ENCODE results near the gene TMEM132C. TPM values are rescaled to one million over a fixed set of nuclear protein-coding genes. Genes with fewer than 3 reads are reported as not detected.

Gene TMEM132C
- total RNA-seq, 8 experiments from 2014 or later: 0.21 to 21.1 (median 2.3) TPM; not detected in 1

DNA sequence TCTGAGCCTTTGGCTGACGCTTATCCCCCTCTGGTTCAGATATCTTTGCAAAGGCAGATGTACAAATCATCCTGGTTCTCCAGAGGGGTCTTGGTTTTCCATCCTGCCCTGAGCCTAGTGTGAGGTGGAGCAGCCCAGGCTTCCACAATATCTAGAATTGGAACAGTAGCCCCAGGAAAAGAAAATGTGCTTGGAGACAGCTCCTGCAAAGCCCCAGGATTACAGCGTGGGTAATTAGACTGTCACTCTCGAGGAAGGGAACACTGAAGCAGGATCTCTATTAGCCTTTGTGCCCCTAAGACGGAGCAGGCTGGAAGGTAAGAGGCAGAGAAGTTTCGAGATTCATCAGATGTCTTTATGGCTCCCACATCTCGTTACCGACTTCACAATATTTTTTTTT is 59.4 kb downstream of the TMEM132C start:
- no peaks in the 10 kb centered on the region for H3K4me1 ChIP-seq (replicated peaks in 1 of 2)
- WGBS, 10 experiments: 0 to 47% (median 40%) methylated on average over 2 to 7 of the region's 7 CpGs; no CpG with 5 or more reads in 2 of the 10 experiments
- in situ Hi-C loops (cut with MboI; ENCODE audit: low pct_unique_long_range_greater_than_20kb in 2 of 9, low sequenced_read_pairs in 9 of 9, unreplicated experiment in 9 of 9): no loop called here
- H3K4me3 ChIP-seq: no peak overlapping the region
- ATAC-seq (replicated peaks in 6 of 8): peak in 1 of 8 experiments; percentile 18
- no peak overlapping the region for H3K27ac ChIP-seq

DNA sequence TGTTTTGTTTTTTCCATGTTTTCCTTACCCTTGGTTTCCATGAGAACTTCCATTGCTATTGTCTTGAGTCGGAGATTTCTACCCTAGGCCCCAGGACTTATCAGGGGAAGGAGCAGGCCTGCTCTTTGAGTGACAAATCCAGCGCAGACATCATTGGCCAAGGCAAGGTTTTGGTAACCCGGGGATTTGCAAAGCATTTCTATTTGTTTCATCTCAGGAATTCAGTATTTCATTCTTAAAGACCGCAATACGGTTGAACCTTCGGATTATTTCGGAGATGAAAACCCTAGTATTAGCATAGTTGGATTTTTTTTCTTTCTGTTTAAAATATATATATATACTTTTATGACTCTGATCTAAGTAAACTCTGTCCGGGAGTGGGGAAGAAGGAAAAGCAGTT is 62.0 kb downstream of the TMEM132C start:
- 0 to 100% (median 69%) methylated on average over 1 to 8 of the region's 8 CpGs; no CpG with 5 or more reads in 1 of the 10 experiments for WGBS, 10 experiments
- no peaks in the 10 kb centered on the region for H3K4me1 ChIP-seq (replicated peaks in 1 of 2)
- in situ Hi-C loops (cut with MboI; ENCODE audit: low pct_unique_long_range_greater_than_20kb in 2 of 9, low sequenced_read_pairs in 9 of 9, unreplicated experiment in 9 of 9): no loop called here
- H3K27ac ChIP-seq: no peak overlapping the region
- ATAC-seq (replicated peaks in 6 of 8): peak in 1 of 8 experiments; percentile 43
- H3K4me3 ChIP-seq: no peak overlapping the region

DNA sequence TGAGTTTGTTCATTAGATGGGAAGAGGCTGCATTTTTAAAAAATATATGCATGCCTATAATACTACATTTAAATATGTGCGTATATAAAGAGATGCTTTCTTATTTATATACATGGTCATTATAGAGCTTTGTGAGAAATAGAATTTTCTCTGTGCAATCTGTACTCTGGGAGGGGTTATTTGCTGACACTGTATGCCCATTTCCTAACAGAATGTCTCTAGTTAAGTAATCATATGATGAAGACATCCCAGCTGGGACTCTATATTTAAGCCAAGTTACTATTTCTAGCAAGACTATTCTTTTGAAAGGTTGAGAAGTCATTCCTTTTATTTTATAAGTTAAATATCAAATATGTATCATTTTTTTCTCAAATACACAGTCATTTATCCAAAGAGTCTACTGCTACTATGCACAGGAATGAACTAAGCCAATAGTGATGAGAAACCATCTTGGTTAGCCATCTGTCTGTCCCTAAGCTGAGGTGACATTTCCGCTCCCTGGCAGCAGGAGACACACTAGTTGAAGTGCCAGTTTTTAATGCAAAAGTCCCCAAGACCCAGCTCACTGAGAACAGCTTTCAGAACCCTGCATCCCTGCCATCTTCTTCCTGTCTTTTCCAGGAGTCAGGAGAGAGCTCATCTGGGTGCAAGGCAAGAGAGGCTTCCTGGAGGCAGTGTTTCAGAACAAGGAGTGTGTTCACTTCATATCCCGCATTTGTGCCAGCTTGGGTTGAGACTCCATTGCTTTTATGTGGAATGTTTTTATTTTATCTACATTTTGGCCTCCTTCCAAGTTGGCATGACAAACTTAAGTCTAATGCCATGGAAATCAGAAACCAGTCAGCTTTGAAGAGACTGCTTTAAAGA is 69.5 kb downstream of the TMEM132C start:
- ATAC-seq (replicated peaks in 6 of 8): peak in 1 of 8 experiments; percentile 84
- Histone ChIP-seq H3K4me1 (replicated peaks in 1 of 2) (peaks cover 0 to 2% of the 10 kb centered on the region in 2 donors), H3K27ac (no peak overlapping the region), H3K4me3 (no peak overlapping the region)
- WGBS, 10 experiments: 0 to 100% (median 58%) methylated on average over 1 to 3 of the region's 3 CpGs
- in situ Hi-C loops (cut with MboI; ENCODE audit: low pct_unique_long_range_greater_than_20kb in 2 of 9, low sequenced_read_pairs in 9 of 9, unreplicated experiment in 9 of 9): no loop called here

DNA sequence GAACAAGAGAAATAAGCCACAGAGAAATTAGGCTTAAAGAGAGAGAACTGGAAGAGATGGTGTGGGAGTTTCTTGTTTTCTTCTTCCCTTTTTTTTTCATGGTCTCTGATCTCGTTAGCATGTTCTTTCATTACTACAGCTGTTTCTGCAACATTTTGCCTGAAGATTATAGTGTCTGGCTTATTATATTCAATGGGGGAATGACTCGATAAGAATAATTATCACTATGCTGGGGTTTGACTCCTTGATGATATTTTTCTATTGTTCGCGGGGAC is 70.0 kb downstream of the TMEM132C start:
- no peak for ATAC-seq (replicated peaks in 6 of 8)
- H3K4me1 ChIP-seq (replicated peaks in 1 of 2): peaks cover 0 to 2% of the 10 kb centered on the region in 2 donors
- peak overlapping the region in 1 of 5 donors; percentile 3 for H3K4me3 ChIP-seq
- H3K27ac ChIP-seq: no peak overlapping the region
- WGBS, 10 experiments: 0 to 88% (median 29%) methylated on average over 1 to 4 of the region's 4 CpGs; no CpG with 5 or more reads in 1 of the 10 experiments
- in situ Hi-C loops (cut with MboI; ENCODE audit: low pct_unique_long_range_greater_than_20kb in 2 of 9, low sequenced_read_pairs in 9 of 9, unreplicated experiment in 9 of 9): no loop called here

DNA sequence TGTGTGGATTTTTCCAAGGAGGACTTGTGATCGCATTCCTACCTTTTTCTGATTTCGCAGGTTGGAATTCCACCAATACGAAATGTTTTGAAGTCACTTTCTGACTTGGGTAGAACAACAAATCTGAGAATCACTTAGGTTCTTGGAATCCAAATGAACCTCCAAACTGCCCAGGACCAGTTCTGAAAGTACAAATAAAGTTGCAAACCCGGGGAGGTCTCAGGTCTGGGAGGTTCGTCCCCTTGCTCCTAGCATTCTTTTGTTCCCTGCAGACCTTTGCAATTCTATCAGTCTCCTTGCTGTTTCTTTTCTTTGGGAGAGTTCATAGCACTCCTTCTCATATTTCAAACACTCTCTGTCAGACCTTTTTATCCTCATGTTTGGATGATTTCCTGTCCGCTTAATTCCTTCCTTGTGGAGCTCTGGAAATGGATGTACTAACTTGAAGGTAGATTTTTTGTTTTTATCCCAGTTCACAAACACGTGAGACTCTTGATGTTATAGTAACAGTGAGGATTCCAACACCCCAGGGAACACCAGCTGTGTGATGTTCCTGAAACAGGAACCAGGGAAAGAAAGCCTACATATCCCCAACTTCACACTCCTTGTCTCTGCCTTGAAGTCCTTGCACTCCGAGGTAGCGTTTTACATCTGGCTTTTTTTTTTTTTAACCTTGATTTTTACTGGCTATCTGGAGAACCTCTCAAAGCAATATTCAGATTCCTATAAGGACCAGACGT is 70.6 kb downstream of the TMEM132C start:
- peaks cover 0 to 2% of the 10 kb centered on the region in 2 donors for H3K4me1 ChIP-seq (replicated peaks in 1 of 2)
- H3K4me3 ChIP-seq: peak overlapping the region in 1 of 5 donors; percentile 3
- 0 to 68% (median 24%) methylated on average over 2 to 10 of the region's 10 CpGs for WGBS, 10 experiments
- peak in 1 of 8 experiments; percentile 10 for ATAC-seq (replicated peaks in 6 of 8)
- H3K27ac ChIP-seq: no peak overlapping the region
- in situ Hi-C loops (cut with MboI; ENCODE audit: low pct_unique_long_range_greater_than_20kb in 2 of 9, low sequenced_read_pairs in 9 of 9, unreplicated experiment in 9 of 9): no loop called here

DNA sequence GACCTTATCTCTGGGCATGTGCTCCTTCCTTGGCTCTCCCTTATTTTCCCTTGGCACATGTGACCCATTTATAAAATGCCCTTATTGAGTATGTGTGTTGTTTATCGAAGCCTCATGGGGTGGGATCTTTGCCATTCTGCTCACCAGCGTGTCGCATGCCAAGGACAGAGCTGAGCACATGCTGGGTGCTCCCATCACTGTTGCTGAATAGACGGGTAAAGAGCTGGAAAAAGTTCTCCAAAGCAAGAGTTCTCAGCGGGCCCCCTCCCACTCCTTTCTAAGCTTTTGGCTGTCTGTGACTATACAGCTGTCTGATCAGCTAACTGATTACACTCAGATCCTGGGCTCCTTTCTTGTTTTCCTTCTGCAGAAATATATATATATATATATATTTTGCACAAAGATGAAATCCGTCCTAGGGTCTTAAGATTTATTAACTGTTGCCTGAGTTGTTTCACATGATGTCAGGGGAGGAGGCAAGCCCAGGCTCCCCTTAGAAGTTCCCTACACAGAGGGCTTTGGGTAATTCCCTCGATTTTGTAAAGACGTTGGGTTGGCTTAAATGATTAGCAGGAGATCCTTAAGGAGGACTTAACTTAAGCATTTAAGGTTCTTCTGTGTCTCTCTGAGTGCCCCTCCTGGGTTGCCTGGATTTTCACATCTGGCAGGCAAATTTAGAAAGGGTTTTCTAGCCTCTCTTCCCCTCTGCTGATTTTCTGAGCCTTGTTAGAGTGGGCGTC is 71.6 kb downstream of the TMEM132C start:
- Histone ChIP-seq H3K4me3 (no peak overlapping the region), H3K27ac (no peak overlapping the region), H3K4me1 (replicated peaks in 1 of 2) (peaks cover 0 to 2% of the 10 kb centered on the region in 2 donors)
- in situ Hi-C loops (cut with MboI; ENCODE audit: low pct_unique_long_range_greater_than_20kb in 2 of 9, low sequenced_read_pairs in 9 of 9, unreplicated experiment in 9 of 9): no loop called here
- WGBS, 10 experiments: 0 to 67% (median 22%) methylated on average over 1 to 7 of the region's 9 CpGs; no CpG with 5 or more reads in 1 of the 10 experiments
- ATAC-seq (replicated peaks in 6 of 8): peak in 1 of 8 experiments; percentile 30

DNA sequence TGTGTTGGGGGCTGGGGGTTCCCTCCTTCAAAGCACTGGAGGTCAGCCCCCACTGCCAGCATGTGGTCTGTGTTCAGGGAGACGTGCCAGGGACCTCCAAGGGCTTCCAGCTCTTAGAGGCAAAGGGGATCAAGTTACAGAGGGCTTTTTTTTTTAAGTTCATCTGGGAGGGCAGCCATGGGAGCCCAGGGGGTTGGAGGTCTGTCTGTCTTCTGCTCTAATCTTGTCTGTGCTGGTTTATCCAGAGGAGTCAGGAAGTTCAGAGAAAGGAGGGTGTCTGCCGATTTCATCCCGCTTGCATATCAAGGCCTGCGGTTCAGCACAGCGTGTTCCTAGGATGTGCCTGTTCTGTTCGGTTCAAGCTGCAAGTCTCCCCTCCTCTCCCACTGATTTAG is 72.2 kb downstream of the TMEM132C start:
- ATAC-seq (replicated peaks in 6 of 8): peak in 2 of 8 experiments; percentile 31 to 83
- H3K27ac ChIP-seq: no peak overlapping the region
- in situ Hi-C loops (cut with MboI; ENCODE audit: low pct_unique_long_range_greater_than_20kb in 2 of 9, low sequenced_read_pairs in 9 of 9, unreplicated experiment in 9 of 9): no loop called here

DNA sequence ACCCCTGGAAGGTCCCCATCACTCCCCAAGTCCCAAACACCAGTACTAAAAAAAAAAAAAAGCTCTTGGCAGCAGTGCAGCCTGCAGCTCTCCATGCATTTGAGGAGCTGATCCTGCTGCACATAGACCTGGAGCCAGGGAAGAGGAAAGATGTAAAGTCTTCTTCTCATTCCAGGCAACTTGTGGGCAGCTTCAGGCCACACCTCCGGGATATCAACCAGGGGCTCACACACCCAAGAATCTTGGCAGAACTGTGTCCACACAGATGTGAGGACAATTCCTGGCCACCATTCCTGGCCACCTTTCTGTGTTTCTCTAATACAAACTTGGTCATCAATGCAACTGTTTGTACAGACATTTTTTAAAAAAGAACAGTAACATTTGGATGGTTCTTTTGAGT is 72.7 kb downstream of the TMEM132C start:
- Histone ChIP-seq H3K4me1 (replicated peaks in 1 of 2) (peaks cover 0 to 2% of the 10 kb centered on the region in 2 donors), H3K4me3 (no peak overlapping the region), H3K27ac (no peak overlapping the region)
- peak in 1 of 8 experiments; percentile 7 for ATAC-seq (replicated peaks in 6 of 8)
- in situ Hi-C loops (cut with MboI; ENCODE audit: low pct_unique_long_range_greater_than_20kb in 2 of 9, low sequenced_read_pairs in 9 of 9, unreplicated experiment in 9 of 9): no loop called here
- WGBS, 10 experiments: 0 to 67% (median 33%) methylated on average over 1 of the region's 1 CpG; no CpG with 5 or more reads in 7 of the 10 experiments

More for the DNA sequence above, 72.2 kb downstream of the TMEM132C start:
- Histone ChIP-seq H3K4me3 (no peak overlapping the region), H3K4me1 (replicated peaks in 1 of 2) (peaks cover 0 to 2% of the 10 kb centered on the region in 2 donors)
- WGBS, 10 experiments: 0 to 78% (median 17%) methylated on average over 1 to 4 of the region's 6 CpGs; no CpG with 5 or more reads in 3 of the 10 experiments

DNA sequence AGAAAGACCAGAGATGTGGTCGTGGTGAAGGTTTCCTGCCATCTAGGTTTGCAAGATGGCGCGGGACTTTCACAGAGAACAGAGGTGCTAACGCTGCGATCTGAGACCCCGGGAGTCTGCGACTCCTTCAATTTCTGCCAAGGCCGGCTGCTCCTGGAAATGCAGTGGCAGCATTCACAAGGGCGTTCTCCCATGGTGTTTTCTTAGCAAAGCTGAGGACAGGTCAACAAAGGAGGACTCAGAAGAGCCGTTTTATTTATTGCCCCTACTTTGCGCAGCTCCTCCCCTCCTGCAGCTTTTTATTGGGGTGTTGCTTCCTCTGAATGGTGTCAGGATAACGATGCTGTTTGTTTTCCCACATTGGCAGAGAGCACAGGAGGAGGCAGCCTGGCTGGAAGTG is 86.3 kb downstream of the TMEM132C start:
- no peak overlapping the region for H3K27ac ChIP-seq
- in situ Hi-C loops (cut with MboI; ENCODE audit: low pct_unique_long_range_greater_than_20kb in 2 of 9, low sequenced_read_pairs in 9 of 9, unreplicated experiment in 9 of 9): no loop called here
- 0 to 80% (median 8%) methylated on average over 1 to 9 of the region's 12 CpGs; no CpG with 5 or more reads in 4 of the 10 experiments for WGBS, 10 experiments
- ATAC-seq (replicated peaks in 6 of 8): peak in 1 of 8 experiments; percentile 84
- no peak overlapping the region for H3K4me3 ChIP-seq
- no peaks in the 10 kb centered on the region for H3K4me1 ChIP-seq (replicated peaks in 1 of 2)

DNA sequence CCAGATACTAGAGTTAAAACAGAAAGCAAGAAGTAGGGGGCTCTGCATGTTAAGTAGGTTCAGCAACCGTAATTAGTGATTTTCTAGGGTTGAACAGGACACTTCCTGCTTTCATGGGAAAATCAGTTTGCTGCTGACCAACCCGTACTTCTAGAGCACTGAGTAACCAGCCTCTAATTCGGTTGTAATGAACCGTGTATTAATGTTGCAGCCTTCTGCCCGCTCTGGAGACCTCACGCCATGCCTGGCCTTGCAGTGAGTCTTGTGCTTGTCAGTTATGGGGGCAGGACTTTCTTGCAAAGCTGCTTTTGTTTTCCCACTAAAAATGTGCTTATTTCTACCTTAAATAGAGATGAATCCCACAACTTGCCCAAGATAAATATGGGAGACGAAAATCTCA is 89.6 kb downstream of the TMEM132C start:
- 0 to 78% (median 55%) methylated on average over 2 to 7 of the region's 7 CpGs; no CpG with 5 or more reads in 2 of the 10 experiments for WGBS, 10 experiments
- in situ Hi-C loops (cut with MboI; ENCODE audit: low pct_unique_long_range_greater_than_20kb in 2 of 9, low sequenced_read_pairs in 9 of 9, unreplicated experiment in 9 of 9): no loop called here
- no peaks in the 10 kb centered on the region for H3K4me1 ChIP-seq (replicated peaks in 1 of 2)

DNA sequence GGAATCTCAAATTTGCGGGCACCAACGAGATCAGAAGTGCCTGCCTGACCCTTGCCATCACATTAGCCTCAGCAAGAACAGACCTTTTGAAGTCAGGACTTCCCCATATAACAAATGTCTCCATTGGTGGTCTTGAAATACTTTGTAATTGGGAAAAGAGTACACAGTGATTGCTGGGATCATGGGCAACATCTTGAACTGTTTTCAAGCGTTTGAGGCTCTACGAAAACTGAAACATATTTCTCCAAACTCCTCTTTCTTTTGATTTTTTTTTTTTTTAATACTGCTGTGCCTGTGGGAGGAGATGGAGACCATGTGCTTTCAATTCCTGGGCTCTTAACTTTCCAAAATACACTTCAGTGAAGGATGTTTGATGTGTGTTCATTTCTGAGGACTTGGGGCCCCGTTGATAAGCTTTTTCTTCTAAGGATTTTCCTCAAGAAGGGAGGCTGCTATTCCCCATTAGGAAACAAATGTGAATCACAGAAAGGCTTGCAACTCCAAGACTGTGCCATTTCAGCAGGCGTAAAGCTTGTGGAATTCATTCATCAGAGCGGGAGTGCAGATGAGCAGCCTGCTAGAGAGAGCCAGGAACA is 94.5 kb downstream of the TMEM132C start:
- Histone ChIP-seq H3K4me1 (replicated peaks in 1 of 2) (peaks cover 0 to 10% of the 10 kb centered on the region in 2 donors), H3K27ac (no peak overlapping the region), H3K4me3 (no peak overlapping the region)
- ATAC-seq (replicated peaks in 6 of 8): no peak
- 0 to 57% (median 16%) methylated on average over 1 to 6 of the region's 7 CpGs for WGBS, 10 experiments
- in situ Hi-C loops (cut with MboI; ENCODE audit: low pct_unique_long_range_greater_than_20kb in 2 of 9, low sequenced_read_pairs in 9 of 9, unreplicated experiment in 9 of 9): no loop called here

More for the DNA sequence above, 89.6 kb downstream of the TMEM132C start:
- Histone ChIP-seq H3K27ac (no peak overlapping the region), H3K4me3 (no peak overlapping the region)
- peak in 1 of 8 experiments; percentile 75 for ATAC-seq (replicated peaks in 6 of 8)

DNA sequence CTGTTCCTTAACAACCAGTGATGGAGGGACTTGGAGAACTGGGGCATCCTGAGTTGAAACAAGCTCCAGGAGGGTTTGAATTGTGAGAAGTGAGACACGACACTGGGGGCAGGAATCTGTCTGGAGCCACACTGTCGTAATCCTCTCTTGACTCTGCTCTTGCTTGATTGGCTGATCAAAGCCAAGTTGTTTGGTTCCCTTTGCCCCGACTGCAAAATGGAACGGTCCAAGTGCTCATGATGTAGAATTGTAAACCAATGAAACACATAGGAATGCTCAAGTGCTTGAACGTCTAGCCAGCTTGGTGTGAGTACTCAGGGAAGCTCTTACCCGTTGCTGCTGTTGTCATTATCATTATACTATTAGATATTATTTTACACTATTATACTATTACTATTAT is 98.1 kb downstream of the TMEM132C start:
- Histone ChIP-seq H3K4me3 (no peak overlapping the region), H3K27ac (no peak overlapping the region), H3K4me1 (replicated peaks in 1 of 2) (peaks cover 0 to 10% of the 10 kb centered on the region in 2 donors)
- WGBS, 10 experiments: 0 to 59% (median 20%) methylated on average over 2 to 5 of the region's 6 CpGs; no CpG with 5 or more reads in 2 of the 10 experiments
- in situ Hi-C loops (cut with MboI; ENCODE audit: low pct_unique_long_range_greater_than_20kb in 2 of 9, low sequenced_read_pairs in 9 of 9, unreplicated experiment in 9 of 9): no loop called here
- peak in 1 of 8 experiments; percentile 26 for ATAC-seq (replicated peaks in 6 of 8)
